ENCODE data around the gene CHRM5. TPM values are rescaled to one million over a fixed set of nuclear protein-coding genes. Genes with fewer than 3 reads are reported as not detected.

The CHRM5 gene
- total and polyA plus RNA-seq, 2 donors (not counting 3 experiments of a cell fraction or from before 2014, with no cell fraction given), result 0.03 TPM; not detected in 1

- H3K4me2 ChIP-seq (ENCODE audit: insufficient read depth, low read length), result no peak overlapping the region
Observed at GRCh38 chr15:33985751-33986150, 17.5 kb downstream of the CHRM5 start.

More at GRCh38 chr15:33985751-33986150, 17.5 kb downstream of the CHRM5 start:
- H3K27me3 ChIP-seq (ENCODE audit: control insufficient read depth in 2 of 2, insufficient read depth in 2 of 2, low read length in 2 of 2), result no peaks in the 10 kb centered on the region
- CTCF ChIA-PET, result interaction anchor here (1.4 kb wide), 1 partner anchor 693 kb away, joined by 4 read pairs; no protein-coding TSS in a partner anchor
- no peaks in the 10 kb centered on the region for H3K36me3 ChIP-seq (ENCODE audit: control insufficient read depth in 2 of 2, extremely low read depth in 1 of 2, insufficient read depth in 2 of 2, low read length in 2 of 2)
- H3K4me3 ChIP-seq (replicated peaks in 1 of 3; ENCODE audit: insufficient read depth in 1 of 3, low read depth in 1 of 3, low read length in 3 of 3), result no peak overlapping the region
- H4K20me1 ChIP-seq (replicated peaks; ENCODE audit: control insufficient read depth, extremely low read depth, insufficient read depth, low read length), result no peaks in the 10 kb centered on the region
- H3K9me1 ChIP-seq (replicated peaks; ENCODE audit: control insufficient read depth, extremely low read depth, insufficient read depth, low read length), result no peaks in the 10 kb centered on the region
- no peaks in the 10 kb centered on the region for H3K9me3 ChIP-seq (replicated peaks; ENCODE audit: control insufficient read depth, insufficient read depth, low read length)
- no TSS peak for BruUV-seq (replicated peaks)
- no peak for FAIRE-seq
- no peak for TF ChIP-seq MAX (IDR thresholded peaks at IDR 0.05; ENCODE audit: insufficient read depth, insufficient read length)
- TF ChIP-seq EZH2 (IDR thresholded peaks at IDR 0.05; ENCODE audit: borderline replicate concordance, low read depth, low read length, severe bottlenecking), result no peak
- TF ChIP-seq JUN (IDR thresholded peaks at IDR 0.05; ENCODE audit: borderline replicate concordance, insufficient read depth, insufficient read length, low read depth), result no peak
- no peak for TF ChIP-seq FOS (IDR thresholded peaks at IDR 0.05; ENCODE audit: borderline replicate concordance, insufficient read depth, low read length)
- no peak for TF ChIP-seq MYC (IDR thresholded peaks at IDR 0.05; ENCODE audit: low read depth, low read length)
- TF ChIP-seq GATA2 (IDR thresholded peaks at IDR 0.05; ENCODE audit: insufficient read depth, insufficient read length, low read depth, low read length), result no peak
- TF ChIP-seq CTCF (IDR thresholded peaks at IDR 0.05; ENCODE audit: extremely low read depth in 1 of 2, insufficient read depth in 1 of 2, low read depth in 1 of 2, low read length in 2 of 2), result no peak
- no peak for TF ChIP-seq POLR2AphosphoS5 (IDR thresholded peaks at IDR 0.05; ENCODE audit: insufficient read depth, low read depth, low read length)
- TF ChIP-seq POLR2A (IDR thresholded peaks at IDR 0.05; ENCODE audit: low read depth, low read length), result no peak
- no peak for DNase-seq (ENCODE audit: low read depth, low spot score)
- H3K4me1 ChIP-seq (ENCODE audit: control insufficient read depth, extremely low read depth, insufficient read depth, low read length), result peaks cover 7% of the 10 kb centered on the region
- H3K27ac ChIP-seq (ENCODE audit: insufficient read depth, low read depth, low read length), result no peak overlapping the region
- peaks cover 3% of the 10 kb centered on the region for H3K79me2 ChIP-seq (ENCODE audit: control insufficient read depth, insufficient read depth, low read length)
- H3K9ac ChIP-seq (replicated peaks; ENCODE audit: extremely low read depth, insufficient read depth, low read length), result no peak overlapping the region
- intact Hi-C loops (cut with micrococcal nuclease) (no loop called here), dilution Hi-C loops (cut with MboI; ENCODE audit: extremely low pct_ligation_motif_present, low sequenced_read_pairs) (no loop called here)
- POLR2A ChIA-PET, result no interaction called here
- no peak overlapping the region for H2AFZ ChIP-seq (ENCODE audit: low read depth, low read length)

Data from endothelial cell of umbilical vein (primary cell).